Measurements from ENCODE around the gene SPATS2L.
A peak's percentile ranks its signal among the peaks of the same experiment; 100 is the strongest.

The SPATS2L gene

DNA sequence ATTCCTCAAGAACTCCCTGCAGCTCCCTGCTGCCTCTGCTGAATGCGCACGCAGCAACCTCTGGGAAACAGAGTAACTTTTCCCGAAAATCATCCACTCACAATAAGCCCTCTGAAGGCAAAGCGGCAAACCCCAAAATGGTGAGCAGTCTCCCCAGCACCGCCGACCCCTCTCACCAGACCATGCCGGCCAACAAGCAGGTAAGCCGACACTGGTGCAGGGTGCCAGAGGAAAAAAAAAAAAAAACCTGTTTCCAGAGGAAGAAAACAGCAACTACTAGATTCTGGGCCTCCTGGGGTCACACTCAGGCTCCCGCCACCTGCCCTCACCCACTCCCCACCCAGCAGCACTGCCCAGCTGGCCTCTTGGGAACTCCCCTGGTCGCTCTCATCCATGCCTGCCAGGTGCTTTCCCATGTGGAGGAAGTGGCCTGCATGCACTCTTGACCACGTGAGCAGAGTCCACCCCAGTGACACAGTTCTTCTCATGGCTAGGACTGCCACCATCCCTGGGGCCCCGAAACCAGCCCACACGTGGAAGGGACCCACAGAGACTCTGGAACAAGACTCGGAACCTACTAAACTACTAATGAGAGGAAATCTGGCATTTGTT, 166.5 kb downstream of the SPATS2L start:
- DNase-seq, result no peak

DNA sequence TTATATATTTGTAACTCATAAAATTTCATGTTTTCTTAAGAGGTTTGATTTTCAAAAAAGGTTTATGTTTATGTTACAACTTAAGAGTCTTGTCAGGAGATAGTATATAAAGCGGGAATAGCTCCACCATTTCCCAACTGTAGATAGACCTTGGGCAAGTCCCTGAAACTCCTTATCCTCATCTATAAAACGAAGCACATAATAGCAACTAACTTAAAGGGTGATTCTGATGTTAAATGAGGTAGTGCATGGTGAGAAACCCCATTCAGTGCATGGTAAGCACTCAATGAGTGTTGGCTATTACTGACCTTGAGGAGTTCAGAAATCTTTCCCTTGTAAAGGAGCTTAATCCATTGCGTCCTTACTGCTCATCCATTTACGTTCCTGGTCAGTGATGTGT, 169.3 kb downstream of the SPATS2L start:
- DNase-seq, result no peak

GRCh38 chr2:200476836-200477235, 170.3 kb downstream of the SPATS2L start:
- DNase-seq, result no peak

GRCh38 chr2:200477667-200478131, 171.2 kb downstream of the SPATS2L start:
- DNase-seq, result no peak

- peak in 1 of 2 donors; percentile 21 for DNase-seq
Measured at GRCh38 chr2:200479692-200480265, 173.3 kb downstream of the SPATS2L start.

DNA sequence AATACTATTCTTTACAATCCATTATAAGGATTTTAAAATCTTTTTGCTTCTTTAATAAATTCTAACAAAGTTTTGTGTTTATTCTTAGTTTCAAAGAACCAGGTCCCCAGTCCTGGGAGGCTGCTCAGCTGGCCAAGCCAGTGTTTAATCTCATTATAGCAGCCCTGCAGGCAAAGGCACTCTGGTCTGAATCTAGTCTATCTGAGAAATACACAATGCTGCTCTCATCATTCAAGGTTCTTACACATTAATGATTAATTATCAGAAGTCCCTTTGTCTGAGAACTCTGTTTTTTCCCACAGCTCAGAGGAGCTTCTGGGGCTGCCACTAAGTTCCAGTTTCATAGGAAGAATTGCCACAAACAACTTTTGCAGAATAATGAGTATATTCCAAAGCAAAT, 175.7 kb downstream of the SPATS2L start:
- no peak for DNase-seq

DNA sequence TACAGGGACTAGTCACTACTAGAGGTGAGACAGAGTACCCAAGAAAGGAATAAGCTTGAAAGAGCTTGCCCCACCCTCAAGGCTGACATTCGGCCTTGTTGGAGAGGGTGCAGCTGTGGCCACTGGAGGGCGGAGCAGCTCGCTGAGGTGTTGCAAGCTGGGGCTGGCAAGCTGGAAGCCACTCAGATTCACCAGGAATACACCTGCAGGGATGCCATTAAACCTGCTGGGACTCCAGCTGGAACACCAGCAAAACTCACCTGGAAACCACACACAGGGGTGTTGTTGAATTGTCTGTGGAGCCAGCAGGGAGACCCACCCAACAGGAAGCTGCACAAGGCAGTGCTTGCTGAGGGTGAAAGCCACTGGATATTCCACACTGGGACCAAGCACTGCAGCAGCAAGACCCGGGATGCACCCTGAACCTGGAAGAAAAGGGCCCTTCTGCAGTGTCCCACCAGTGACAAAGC, 177.3 kb downstream of the SPATS2L start:
- DNase-seq, result no peak

DNA sequence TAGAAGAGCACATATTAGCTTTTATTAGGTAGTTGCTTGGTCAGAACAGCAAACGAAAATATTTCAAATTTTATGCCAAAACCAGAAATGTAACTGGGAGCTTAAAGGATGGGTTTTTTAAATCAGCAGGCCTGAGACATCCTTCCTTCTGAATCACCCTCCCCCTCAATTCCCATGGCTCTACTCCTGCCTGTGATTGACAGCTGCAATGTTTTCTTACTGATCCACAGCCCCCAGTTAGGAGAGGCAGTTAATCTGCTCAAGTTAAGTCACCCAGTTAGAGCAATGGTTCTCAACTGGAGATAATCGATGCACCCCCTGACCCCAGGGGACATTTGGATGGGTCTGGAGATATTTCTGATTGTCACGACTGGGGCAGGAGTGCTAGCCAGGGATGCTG, 178.4 kb downstream of the SPATS2L start:
- DNase-seq, result no peak

GRCh38 chr2:200486529-200486928, 180.0 kb downstream of the SPATS2L start:
- DNase-seq, result no peak

- no peak for DNase-seq
Measured at GRCh38 chr2:200488169-200488568, 181.7 kb downstream of the SPATS2L start.

GRCh38 chr2:200490001-200490400, 183.5 kb downstream of the SPATS2L start:
- DNase-seq, result no peak

GRCh38 chr2:200492656-200493055, 186.2 kb downstream of the SPATS2L start:
- no peak for DNase-seq

DNA sequence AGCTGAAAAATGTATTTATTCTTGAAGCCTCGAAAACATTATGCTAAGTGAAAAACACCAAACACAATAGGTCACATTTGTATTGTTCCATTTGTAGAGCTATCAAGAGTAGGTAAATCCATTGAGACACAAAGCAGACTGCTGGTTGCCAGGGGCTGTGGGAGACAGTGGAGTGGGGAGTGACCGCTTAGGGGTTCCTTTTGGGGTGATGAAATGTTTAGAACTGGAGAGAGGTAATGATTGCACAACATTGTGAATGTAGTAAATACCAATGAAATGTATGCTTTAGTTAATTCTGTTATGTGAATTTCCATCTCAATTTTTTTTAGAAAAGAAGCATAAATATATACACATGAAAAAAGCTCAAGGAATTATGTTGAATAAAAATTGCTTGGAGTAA, 187.6 kb downstream of the SPATS2L start:
- DNase-seq, result no peak

DNA sequence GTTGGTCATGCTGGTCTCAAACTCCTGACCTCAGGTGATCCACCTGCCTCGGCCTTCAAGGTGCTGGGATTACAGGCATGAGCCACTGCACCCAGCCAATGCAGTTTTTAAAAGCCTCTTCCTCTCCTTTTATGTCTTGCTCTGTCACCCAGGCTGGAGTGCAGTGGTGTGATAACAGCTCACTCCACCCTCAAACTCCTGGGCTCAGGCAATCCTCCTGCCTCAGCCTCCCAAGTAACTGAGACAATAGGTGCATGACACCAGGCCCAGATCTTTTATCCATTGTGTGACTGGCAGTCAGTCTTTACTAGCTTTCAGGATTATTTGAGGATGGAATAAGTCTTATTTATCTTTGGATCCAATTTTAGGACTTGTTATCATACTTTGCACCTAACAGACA, 190.2 kb downstream of the SPATS2L start:
- no peak for DNase-seq

- DNase-seq, result no peak
Measured at GRCh38 chr2:200498402-200499162, 192.1 kb downstream of the SPATS2L start.

GRCh38 chr2:200502196-200502595, 195.7 kb downstream of the SPATS2L start:
- no peak for DNase-seq

- no peak for DNase-seq
Measured at GRCh38 chr2:200506679-200507078, 200.2 kb downstream of the SPATS2L start.

DNA sequence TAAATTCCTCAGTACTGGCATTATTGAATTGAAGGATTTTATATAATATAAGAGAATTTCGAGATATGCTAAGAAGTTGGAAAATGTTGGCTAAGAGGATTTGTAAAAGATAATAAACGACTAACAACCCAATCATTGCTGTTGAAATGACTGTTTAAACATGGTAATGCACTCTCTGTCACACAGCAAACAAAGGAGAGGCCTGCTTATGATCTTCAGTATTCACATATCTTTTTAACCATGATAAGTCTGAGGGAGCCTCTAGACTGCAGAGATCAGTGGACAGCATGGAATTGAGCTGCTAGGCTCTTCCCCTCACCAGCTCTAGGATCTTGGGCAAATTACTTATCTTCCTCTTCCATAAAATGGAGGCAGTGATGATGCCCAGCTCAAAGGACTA, 200.7 kb downstream of the SPATS2L start:
- DNase-seq, result no peak

- DNase-seq, result no peak
Measured at GRCh38 chr2:200509235-200509611, 202.7 kb downstream of the SPATS2L start.

DNA sequence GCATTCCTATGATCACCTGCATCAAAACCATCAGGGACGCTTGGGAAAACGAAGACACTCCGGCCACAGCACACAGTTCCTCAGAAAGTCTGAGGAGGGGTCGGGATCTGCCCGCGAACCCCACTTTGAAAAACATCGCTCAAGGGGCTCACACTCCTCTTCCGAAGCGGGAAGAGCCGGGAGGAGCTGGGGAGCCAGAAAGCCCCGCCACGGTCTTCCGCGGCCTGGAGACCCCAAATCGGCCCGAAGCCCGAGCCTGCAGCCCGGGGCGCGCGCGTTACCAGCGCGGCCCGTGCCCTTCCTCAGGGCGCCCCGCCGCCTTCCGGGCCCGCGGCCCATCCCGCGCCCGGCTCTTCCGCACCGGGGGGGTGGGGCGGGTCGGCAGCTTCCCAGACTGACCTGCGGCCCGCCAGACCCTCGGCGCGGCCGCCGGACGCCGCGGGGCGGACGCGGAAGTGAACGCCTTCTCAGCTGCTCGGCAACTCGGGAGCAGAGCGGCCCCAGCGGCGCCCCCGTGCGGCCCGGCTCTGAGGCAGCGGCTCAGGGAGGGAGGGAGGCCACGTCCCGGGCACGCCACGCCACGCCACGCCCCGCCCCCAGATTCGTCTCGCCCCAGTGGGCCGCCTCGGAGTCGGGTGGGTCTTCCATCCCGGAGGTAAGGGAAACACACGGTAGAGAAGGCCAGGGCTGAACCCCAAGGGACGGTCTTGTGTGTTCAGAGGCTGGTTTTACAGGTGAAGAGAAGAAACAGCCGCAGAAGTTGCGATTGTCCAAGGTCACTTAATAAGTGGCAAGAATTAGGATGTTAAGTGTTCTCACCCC, 203.3 kb downstream of the SPATS2L start, which contains the start of gene KCTD18:
TSS of gene KCTD18 (minus strand) at position 457 of the 822 bp plus-strand sequence. CDS start 3,052 bp downstream, outside the sequence.
- DNase-seq, result peak; percentile 65 to 79

DNA sequence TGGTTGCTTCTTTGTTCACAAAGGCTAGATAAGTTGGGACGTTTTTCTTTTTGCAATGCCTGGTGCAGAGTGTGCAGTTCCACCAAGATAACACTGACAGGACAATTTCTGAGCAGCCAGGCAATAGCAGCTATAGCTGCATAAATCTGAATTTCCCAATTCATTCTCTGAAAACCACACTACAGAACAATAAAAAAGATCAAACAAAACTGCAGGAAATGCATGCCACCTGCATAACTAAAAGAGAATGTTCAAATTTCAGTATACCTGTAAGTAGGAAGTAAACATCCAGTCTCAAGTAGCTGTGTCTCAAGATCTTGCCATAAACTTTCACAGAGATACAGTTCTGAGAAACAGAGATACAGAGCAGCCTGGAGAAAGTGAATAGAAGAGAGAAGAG, 208.7 kb downstream of the SPATS2L start:
- no peak for DNase-seq

DNA sequence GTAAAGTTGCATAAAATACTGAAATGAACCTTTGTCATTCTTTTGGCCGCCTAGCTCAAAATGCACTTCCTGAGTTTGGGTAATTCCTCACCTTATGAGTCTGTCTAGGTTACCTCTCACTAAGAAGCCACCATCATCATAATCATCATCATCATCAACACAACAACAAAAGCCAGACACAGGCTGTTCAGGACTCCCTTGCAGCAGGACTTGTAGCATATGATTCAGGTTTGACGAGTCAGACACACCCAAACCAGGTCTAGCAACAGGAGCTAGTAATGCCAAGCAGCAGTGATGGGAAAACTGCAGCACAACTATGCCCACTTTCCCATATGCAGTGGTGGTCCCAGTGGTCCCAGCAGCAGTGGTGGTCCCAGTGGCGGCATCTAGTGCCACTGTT, 216.7 kb downstream of the SPATS2L start:
- no peak for DNase-seq

- DNase-seq, result no peak
Measured at GRCh38 chr2:200523604-200524003, 217.1 kb downstream of the SPATS2L start.
